C4-2B (cell line): ENCODE measurements around the gene LPP.

Experiments
- CTCF ChIP-seq: fragments of 450-650 bp; conservative IDR thresholded peaks from 2 replicates; pipeline ENCODE4 v1.5.1; 2017; ENCODE audit warnings: mild to moderate bottlenecking
- ZFX ChIP-seq: fragments of 450-650 bp; IDR thresholded peaks from 2 replicates; pipeline ENCODE4 v1.6.1; 2017

GRCh38 chr3:188776447-188776846, 622.5 kb downstream of the LPP start:
- TF ChIP-seq CTCF, result no peak
- TF ChIP-seq ZFX, result no peak
